ENCODE data around the gene DCST2.
A peak's percentile ranks its signal among the peaks of the same experiment; 100 is the strongest.

DCST2 gene

GRCh38 chr1:155026588-155026987 lies 7.0 kb downstream of the DCST2 start:
- no peaks in the 10 kb centered on the region for H3K36me3 ChIP-seq (ENCODE audit: control insufficient read depth, insufficient read depth, low read length)
- no peak overlapping the region for H3K27ac ChIP-seq (ENCODE audit: low read depth, low read length)
- H3K27me3 ChIP-seq (ENCODE audit: control insufficient read depth, insufficient read depth, low read length), result no peaks in the 10 kb centered on the region
- H3K4me1 ChIP-seq (ENCODE audit: control insufficient read depth, insufficient read depth, low read length), result no peaks in the 10 kb centered on the region
- no peak overlapping the region for H3K9ac ChIP-seq (ENCODE audit: low read length)
- no peak overlapping the region for H3K4me3 ChIP-seq (ENCODE audit: low read length)

GRCh38 chr1:155026154-155026553 lies 7.4 kb downstream of the DCST2 start:
- Histone ChIP-seq H3K36me3 (ENCODE audit: control insufficient read depth, insufficient read depth, low read length) (no peaks in the 10 kb centered on the region), H3K27me3 (ENCODE audit: control insufficient read depth, insufficient read depth, low read length) (no peaks in the 10 kb centered on the region), H3K4me3 (ENCODE audit: low read length) (no peak overlapping the region), H3K27ac (ENCODE audit: low read depth, low read length) (no peak overlapping the region), H3K9ac (ENCODE audit: low read length) (no peak overlapping the region), H3K4me1 (ENCODE audit: control insufficient read depth, insufficient read depth, low read length) (no peaks in the 10 kb centered on the region)

GRCh38 chr1:155024315-155024714 lies 9.3 kb downstream of the DCST2 start:
- no peak overlapping the region for H3K4me3 ChIP-seq (ENCODE audit: low read length)

GRCh38 chr1:155023627-155024026 lies 10.0 kb downstream of the DCST2 start:
- Histone ChIP-seq H3K36me3 (ENCODE audit: control insufficient read depth, insufficient read depth, low read length) (no peaks in the 10 kb centered on the region), H3K27me3 (ENCODE audit: control insufficient read depth, insufficient read depth, low read length) (no peaks in the 10 kb centered on the region), H3K4me3 (ENCODE audit: low read length) (no peak overlapping the region), H3K9ac (ENCODE audit: low read length) (no peak overlapping the region), H3K4me1 (ENCODE audit: control insufficient read depth, insufficient read depth, low read length) (no peaks in the 10 kb centered on the region), H3K27ac (ENCODE audit: low read depth, low read length) (no peak overlapping the region)

More at GRCh38 chr1:155024315-155024714, 9.3 kb downstream of the DCST2 start:
- H3K27me3 ChIP-seq (ENCODE audit: control insufficient read depth, insufficient read depth, low read length), result no peaks in the 10 kb centered on the region
- no peak overlapping the region for H3K27ac ChIP-seq (ENCODE audit: low read depth, low read length)
- no peaks in the 10 kb centered on the region for H3K4me1 ChIP-seq (ENCODE audit: control insufficient read depth, insufficient read depth, low read length)
- H3K9ac ChIP-seq (ENCODE audit: low read length), result no peak overlapping the region
- no peaks in the 10 kb centered on the region for H3K36me3 ChIP-seq (ENCODE audit: control insufficient read depth, insufficient read depth, low read length)

GRCh38 chr1:155022927-155023236 lies 10.7 kb downstream of the DCST2 start:
- Histone ChIP-seq H3K27ac (ENCODE audit: low read depth, low read length) (no peak overlapping the region), H3K27me3 (ENCODE audit: control insufficient read depth, insufficient read depth, low read length) (no peaks in the 10 kb centered on the region), H3K4me1 (ENCODE audit: control insufficient read depth, insufficient read depth, low read length) (peaks cover under 1% of the 10 kb centered on the region), H3K36me3 (ENCODE audit: control insufficient read depth, insufficient read depth, low read length) (no peaks in the 10 kb centered on the region), H3K9ac (ENCODE audit: low read length) (no peak overlapping the region), H3K4me3 (ENCODE audit: low read length) (no peak overlapping the region)

- no peaks in the 10 kb centered on the region for H3K27me3 ChIP-seq (ENCODE audit: control insufficient read depth, insufficient read depth, low read length)
- peaks cover 4% of the 10 kb centered on the region for H3K4me1 ChIP-seq (ENCODE audit: control insufficient read depth, insufficient read depth, low read length)
- H3K27ac ChIP-seq (ENCODE audit: low read depth, low read length), result no peak overlapping the region
- no peak overlapping the region for H3K9ac ChIP-seq (ENCODE audit: low read length)
- no peaks in the 10 kb centered on the region for H3K36me3 ChIP-seq (ENCODE audit: control insufficient read depth, insufficient read depth, low read length)
- H3K4me3 ChIP-seq (ENCODE audit: low read length), result no peak overlapping the region
Observed at GRCh38 chr1:155022136-155022926, 11.2 kb downstream of the DCST2 start.

- Histone ChIP-seq H3K36me3 (ENCODE audit: control insufficient read depth, insufficient read depth, low read length) (no peaks in the 10 kb centered on the region), H3K4me1 (ENCODE audit: control insufficient read depth, insufficient read depth, low read length) (peaks cover 6% of the 10 kb centered on the region), H3K27ac (ENCODE audit: low read depth, low read length) (no peak overlapping the region)
Observed at GRCh38 chr1:155019377-155020245, 14.0 kb downstream of the DCST2 start.

GRCh38 chr1:155018617-155019348 lies 14.8 kb downstream of the DCST2 start:
- no peaks in the 10 kb centered on the region for H3K36me3 ChIP-seq (ENCODE audit: control insufficient read depth, insufficient read depth, low read length)
- no peak overlapping the region for H3K27ac ChIP-seq (ENCODE audit: low read depth, low read length)
- H3K27me3 ChIP-seq (ENCODE audit: control insufficient read depth, insufficient read depth, low read length), result no peaks in the 10 kb centered on the region
- H3K4me3 ChIP-seq (ENCODE audit: low read length), result no peak overlapping the region
- H3K9ac ChIP-seq (ENCODE audit: low read length), result no peak overlapping the region
- H3K4me1 ChIP-seq (ENCODE audit: control insufficient read depth, insufficient read depth, low read length), result peaks cover 6% of the 10 kb centered on the region

More at GRCh38 chr1:155019377-155020245, 14.0 kb downstream of the DCST2 start:
- Histone ChIP-seq H3K9ac (ENCODE audit: low read length) (no peak overlapping the region), H3K27me3 (ENCODE audit: control insufficient read depth, insufficient read depth, low read length) (no peaks in the 10 kb centered on the region), H3K4me3 (ENCODE audit: low read length) (no peak overlapping the region)

GRCh38 chr1:155017946-155018316 lies 15.7 kb downstream of the DCST2 start:
- Histone ChIP-seq H3K27me3 (ENCODE audit: control insufficient read depth, insufficient read depth, low read length) (no peaks in the 10 kb centered on the region), H3K27ac (ENCODE audit: low read depth, low read length) (peak overlapping the region; percentile 94), H3K36me3 (ENCODE audit: control insufficient read depth, insufficient read depth, low read length) (no peaks in the 10 kb centered on the region), H3K4me3 (ENCODE audit: low read length) (peak overlapping the region; percentile 66), H3K9ac (ENCODE audit: low read length) (peak overlapping the region; percentile 70), H3K4me1 (ENCODE audit: control insufficient read depth, insufficient read depth, low read length) (peaks cover 6% of the 10 kb centered on the region)

- no peaks in the 10 kb centered on the region for H3K27me3 ChIP-seq (ENCODE audit: control insufficient read depth, insufficient read depth, low read length)
- peaks cover 9% of the 10 kb centered on the region for H3K4me1 ChIP-seq (ENCODE audit: control insufficient read depth, insufficient read depth, low read length)
- H3K27ac ChIP-seq (ENCODE audit: low read depth, low read length), result peak overlapping the region; percentile 94
- peak overlapping the region; percentile 66 for H3K4me3 ChIP-seq (ENCODE audit: low read length)
- peak overlapping the region; percentile 70 for H3K9ac ChIP-seq (ENCODE audit: low read length)
- no peaks in the 10 kb centered on the region for H3K36me3 ChIP-seq (ENCODE audit: control insufficient read depth, insufficient read depth, low read length)
Observed at GRCh38 chr1:155017041-155017945, 16.3 kb downstream of the DCST2 start.

- Histone ChIP-seq H3K36me3 (ENCODE audit: control insufficient read depth, insufficient read depth, low read length) (no peaks in the 10 kb centered on the region), H3K27ac (ENCODE audit: low read depth, low read length) (peak overlapping the region; percentile 94), H3K27me3 (ENCODE audit: control insufficient read depth, insufficient read depth, low read length) (no peaks in the 10 kb centered on the region), H3K4me1 (ENCODE audit: control insufficient read depth, insufficient read depth, low read length) (peaks cover 13% of the 10 kb centered on the region), H3K4me3 (ENCODE audit: low read length) (no peak overlapping the region), H3K9ac (ENCODE audit: low read length) (no peak overlapping the region)
Observed at GRCh38 chr1:155016231-155016831, 17.2 kb downstream of the DCST2 start.
